Endothelial cell (in vitro differentiated cells): ENCODE results near the gene STAMBP. TPM values are rescaled to one million over a fixed set of nuclear protein-coding genes. Genes with fewer than 3 reads are reported as not detected.

Source experiments
- DNase-seq: peaks from one replicate; pipeline ENCODE4 v3.0.0; 2021; ENCODE audit warnings: low spot score
- H3K27ac Mint-ChIP-seq: one replicate; pipeline ENCODE4 v1.8.0; 2021; ENCODE audit warnings: mixed read lengths, inconsistent platforms; ENCODE audit not compliant: unreplicated experiment
- H3K27me3 Mint-ChIP-seq: one replicate; pipeline ENCODE4 v1.8.0; 2021; ENCODE audit warnings: mild to moderate bottlenecking, moderate library complexity, mixed read lengths, inconsistent platforms; ENCODE audit not compliant: unreplicated experiment
- H3K36me3 Mint-ChIP-seq: one replicate; pipeline ENCODE4 v1.8.0; 2021; ENCODE audit warnings: mild to moderate bottlenecking, low read depth, mixed read lengths, inconsistent platforms; ENCODE audit not compliant: unreplicated experiment
- H3K4me1 Mint-ChIP-seq: one replicate; pipeline ENCODE4 v1.8.0; 2021; ENCODE audit warnings: mild to moderate bottlenecking, mixed read lengths, inconsistent platforms; ENCODE audit not compliant: unreplicated experiment
- H3K4me3 Mint-ChIP-seq: one replicate; pipeline ENCODE4 v1.8.0; 2021; ENCODE audit warnings: mild to moderate bottlenecking, mixed read lengths, inconsistent platforms; ENCODE audit not compliant: unreplicated experiment
- H3K9me3 Mint-ChIP-seq: one replicate; pipeline ENCODE4 v1.8.0; 2021; ENCODE audit warnings: mixed read lengths, inconsistent platforms; ENCODE audit not compliant: unreplicated experiment
- CTCF ChIP-seq: fragments of 200-600 bp; sonication (generic); IDR thresholded peaks from one replicate; pipeline ENCODE4 v1.5.0; 2021; ENCODE audit warnings: antibody characterized with exemption; ENCODE audit not compliant: unreplicated experiment
- total RNA-seq: library from RNA; stranded (reverse); fragmentation: NEBNext Ultra II Directional; extraction: Animal tissue kit (Norgen Biotek cat#: 25700); gene quantifications from one replicate; pipeline ENCODE4 v1.2.1, GENCODE V29; 2021; ENCODE audit not compliant: unreplicated experiment

The STAMBP gene
- total RNA-seq, 1 donor from 2014 or later = 29.2 TPM

GRCh38 chr2:73822276-73822675 lies 6.5 kb upstream of the STAMBP start:
- no peaks in the 10 kb centered on the region for H3K36me3 Mint-ChIP-seq
- no peak for TF ChIP-seq CTCF
- no peak overlapping the region for H3K4me3 Mint-ChIP-seq
- H3K27ac Mint-ChIP-seq = no peak overlapping the region
- peaks cover 6% of the 10 kb centered on the region for H3K27me3 Mint-ChIP-seq
- H3K9me3 Mint-ChIP-seq = no peaks in the 10 kb centered on the region
- no peak for DNase-seq
- peaks cover 18% of the 10 kb centered on the region for H3K4me1 Mint-ChIP-seq

- Mint-ChIP-seq H3K27ac (no peak overlapping the region), H3K27me3 (peaks cover 6% of the 10 kb centered on the region), H3K36me3 (no peaks in the 10 kb centered on the region), H3K4me3 (no peak overlapping the region), H3K9me3 (no peaks in the 10 kb centered on the region), H3K4me1 (peaks cover 18% of the 10 kb centered on the region)
- no peak for DNase-seq
- no peak for TF ChIP-seq CTCF
These were observed 5.8 kb upstream of the STAMBP start for GRCh38 chr2:73822991-73823390.

GRCh38 chr2:73823416-73823815 lies 5.3 kb upstream of the STAMBP start:
- peaks cover 6% of the 10 kb centered on the region for H3K27me3 Mint-ChIP-seq
- no peak overlapping the region for H3K27ac Mint-ChIP-seq

GRCh38 chr2:73823916-73824523 lies 4.7 kb upstream of the STAMBP start:
- no peak overlapping the region for H3K4me3 Mint-ChIP-seq
- no peaks in the 10 kb centered on the region for H3K36me3 Mint-ChIP-seq
- peak; percentile 72 for TF ChIP-seq CTCF
- DNase-seq = peak; percentile 18
- no peak overlapping the region for H3K27ac Mint-ChIP-seq
- H3K27me3 Mint-ChIP-seq = peaks cover 8% of the 10 kb centered on the region
- no peaks in the 10 kb centered on the region for H3K9me3 Mint-ChIP-seq
- peaks cover 22% of the 10 kb centered on the region for H3K4me1 Mint-ChIP-seq

More at GRCh38 chr2:73823416-73823815, 5.3 kb upstream of the STAMBP start:
- DNase-seq = no peak
- TF ChIP-seq CTCF = no peak
- Mint-ChIP-seq H3K4me3 (no peak overlapping the region), H3K4me1 (peaks cover 18% of the 10 kb centered on the region), H3K9me3 (no peaks in the 10 kb centered on the region), H3K36me3 (no peaks in the 10 kb centered on the region)

- no peak for TF ChIP-seq CTCF
- Mint-ChIP-seq H3K4me1 (peaks cover 36% of the 10 kb centered on the region), H3K27ac (no peak overlapping the region), H3K4me3 (no peak overlapping the region), H3K27me3 (peaks cover 8% of the 10 kb centered on the region), H3K9me3 (no peaks in the 10 kb centered on the region), H3K36me3 (no peaks in the 10 kb centered on the region)
- no peak for DNase-seq
These were observed 3.4 kb upstream of the STAMBP start for GRCh38 chr2:73825408-73825807.
